Kidney (tissue), 14 donors: ENCODE measurements around the gene SLC12A3. TPM values are rescaled to one million over a fixed set of nuclear protein-coding genes. Genes with fewer than 3 reads are reported as not detected.

Experiments
- DNase-seq, 5 donors: peaks; one replicate each; pipeline ENCODE4 v3.0.0-alpha.2; 2013 to 2020
- FAIRE-seq: peaks from 2 replicates; lab custom pipeline; 2012; peaks lifted over from hg19 to GRCh38; lab: Jason Lieb, UNC
- H3K27ac ChIP-seq, 2 donors: one replicate each; pipeline ENCODE4 v1.7.0; 2013; ENCODE audit warnings: low read depth in 2 of 2, low read length in 2 of 2, inconsistent platforms in 1 of 2
- H3K27me3 ChIP-seq: one replicate; pipeline ENCODE4 v1.7.1; 2013; ENCODE audit warnings: low read length, inconsistent platforms; ENCODE audit not compliant: control insufficient read depth, insufficient read depth
- H3K36me3 ChIP-seq, 3 donors: one replicate each; pipeline versions ENCODE4 v1.7.0 to v1.7.1; 2013; ENCODE audit warnings: low read length in 3 of 3, control low read depth in 1 of 3, inconsistent platforms in 1 of 3; ENCODE audit not compliant: insufficient read depth in 3 of 3, control insufficient read depth in 2 of 3
- H3K4me1 ChIP-seq, 3 donors: one replicate each; pipeline versions ENCODE4 v1.7.0 to v1.7.1; 2013; ENCODE audit warnings: low read length in 3 of 3, inconsistent platforms in 1 of 3, low read depth in 1 of 3; ENCODE audit not compliant: control insufficient read depth in 2 of 3, insufficient read depth in 2 of 3
- H3K4me3 ChIP-seq, 3 donors: one replicate each; pipeline versions ENCODE4 v1.7.0 to v1.8.1; 2013; ENCODE audit warnings: low read length in 3 of 3, control low read depth in 1 of 3, inconsistent platforms in 1 of 3
- H3K9ac ChIP-seq, 3 donors: one replicate each; pipeline versions ENCODE4 v1.7.0 to v1.7.1; 2013; ENCODE audit warnings: low read length in 3 of 3, control low read depth in 1 of 3, inconsistent platforms in 1 of 3
- H3K9me3 ChIP-seq, 3 donors: one replicate each; pipeline versions ENCODE4 v1.7.0 to v1.7.1; 2013; ENCODE audit warnings: low read length in 3 of 3, control low read depth in 1 of 3, inconsistent platforms in 1 of 3; ENCODE audit not compliant: control insufficient read depth in 2 of 3, insufficient read depth in 1 of 3
- intact Hi-C: fragments of 100-400 bp; cut with DNase I; formaldehyde crosslinking; loops from one replicate; pipeline ENCODE4 v1.11.1; 2022
- polyA plus RNA-seq: library from polyadenylated mRNA; stranded (reverse); fragments of 350-450 nt; fragmentation: Illumina TruSeq; extraction: RNeasy Lipid Tissue Mini Kit (QIAGEN cat#74804); gene quantifications from one replicate; pipeline ENCODE4 v1.2.3, GENCODE V29; 2014; ENCODE audit warnings: low read depth, low replicate concordance; ENCODE audit not compliant: insufficient read depth
- total RNA-seq: library from RNA; stranded (reverse); fragmentation: NEBNext Ultra II Directional; extraction: Animal tissue kit (Norgen Biotek cat#: 25700); gene quantifications from one replicate; pipeline ENCODE4 v1.2.1, GENCODE V29; 2021
- TF ChIP-seq, protein P1 (sequence below): IDR thresholded peaks from 3 replicates; pipeline ENCODE4 v1.5.1; 2012; ENCODE audit warnings: mild to moderate bottlenecking, moderate library complexity, borderline replicate concordance; ENCODE audit not compliant: insufficient read depth; ENCODE audit errors: extremely low read depth
- donor health status: control.
- donor health status: control.
- donor health status: control.
- donor health status: control.
- donor health status: control.
- donor health status: DM: yes; HTN: yes; CAD: no.
- donor health status: Normal renal cell carcinoma (clear cell type).

The SLC12A3 gene
- total and polyA plus RNA-seq, 2 donors from 2014 or later = 5.4 to 277 TPM

- peak overlapping the region; percentile 77 to 92 for H3K27ac ChIP-seq
- no peaks in the 10 kb centered on the region for H3K9me3 ChIP-seq
- no peak for DNase-seq
- no peak overlapping the region for H3K4me3 ChIP-seq
- H3K9ac ChIP-seq = no peak overlapping the region
- intact Hi-C loops = no loop called here
- TF ChIP-seq, protein P1, sequence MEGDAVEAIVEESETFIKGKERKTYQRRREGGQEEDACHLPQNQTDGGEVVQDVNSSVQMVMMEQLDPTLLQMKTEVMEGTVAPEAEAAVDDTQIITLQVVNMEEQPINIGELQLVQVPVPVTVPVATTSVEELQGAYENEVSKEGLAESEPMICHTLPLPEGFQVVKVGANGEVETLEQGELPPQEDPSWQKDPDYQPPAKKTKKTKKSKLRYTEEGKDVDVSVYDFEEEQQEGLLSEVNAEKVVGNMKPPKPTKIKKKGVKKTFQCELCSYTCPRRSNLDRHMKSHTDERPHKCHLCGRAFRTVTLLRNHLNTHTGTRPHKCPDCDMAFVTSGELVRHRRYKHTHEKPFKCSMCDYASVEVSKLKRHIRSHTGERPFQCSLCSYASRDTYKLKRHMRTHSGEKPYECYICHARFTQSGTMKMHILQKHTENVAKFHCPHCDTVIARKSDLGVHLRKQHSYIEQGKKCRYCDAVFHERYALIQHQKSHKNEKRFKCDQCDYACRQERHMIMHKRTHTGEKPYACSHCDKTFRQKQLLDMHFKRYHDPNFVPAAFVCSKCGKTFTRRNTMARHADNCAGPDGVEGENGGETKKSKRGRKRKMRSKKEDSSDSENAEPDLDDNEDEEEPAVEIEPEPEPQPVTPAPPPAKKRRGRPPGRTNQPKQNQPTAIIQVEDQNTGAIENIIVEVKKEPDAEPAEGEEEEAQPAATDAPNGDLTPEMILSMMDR = no peak
- H3K36me3 ChIP-seq = peaks cover 0 to 3% (median 2%) of the 10 kb centered on the region in 3 donors
- H3K27me3 ChIP-seq = no peaks in the 10 kb centered on the region
- no peak for FAIRE-seq
- H3K4me1 ChIP-seq = peaks cover 8 to 52% (median 41%) of the 10 kb centered on the region in 3 donors
Observed at GRCh38 chr16:56847173-56847910, 17.7 kb upstream of the SLC12A3 start.

- Histone ChIP-seq H3K4me3 (no peak overlapping the region), H3K4me1 (peaks cover 8 to 51% (median 41%) of the 10 kb centered on the region in 3 donors), H3K27ac (peak overlapping the region; percentile 77 to 92), H3K36me3 (peaks cover 0 to 2% (median 0%) of the 10 kb centered on the region in 3 donors), H3K9me3 (no peaks in the 10 kb centered on the region), H3K27me3 (no peaks in the 10 kb centered on the region), H3K9ac (peak overlapping the region in 2 of 3 donors; percentile 49 to 51)
- TF ChIP-seq, protein P1 = no peak
- intact Hi-C loops = no loop called here
- DNase-seq (peak in 1 of 5 donors; percentile 56), FAIRE-seq (no peak)
Observed at GRCh38 chr16:56848029-56848936, 16.7 kb upstream of the SLC12A3 start.

DNA sequence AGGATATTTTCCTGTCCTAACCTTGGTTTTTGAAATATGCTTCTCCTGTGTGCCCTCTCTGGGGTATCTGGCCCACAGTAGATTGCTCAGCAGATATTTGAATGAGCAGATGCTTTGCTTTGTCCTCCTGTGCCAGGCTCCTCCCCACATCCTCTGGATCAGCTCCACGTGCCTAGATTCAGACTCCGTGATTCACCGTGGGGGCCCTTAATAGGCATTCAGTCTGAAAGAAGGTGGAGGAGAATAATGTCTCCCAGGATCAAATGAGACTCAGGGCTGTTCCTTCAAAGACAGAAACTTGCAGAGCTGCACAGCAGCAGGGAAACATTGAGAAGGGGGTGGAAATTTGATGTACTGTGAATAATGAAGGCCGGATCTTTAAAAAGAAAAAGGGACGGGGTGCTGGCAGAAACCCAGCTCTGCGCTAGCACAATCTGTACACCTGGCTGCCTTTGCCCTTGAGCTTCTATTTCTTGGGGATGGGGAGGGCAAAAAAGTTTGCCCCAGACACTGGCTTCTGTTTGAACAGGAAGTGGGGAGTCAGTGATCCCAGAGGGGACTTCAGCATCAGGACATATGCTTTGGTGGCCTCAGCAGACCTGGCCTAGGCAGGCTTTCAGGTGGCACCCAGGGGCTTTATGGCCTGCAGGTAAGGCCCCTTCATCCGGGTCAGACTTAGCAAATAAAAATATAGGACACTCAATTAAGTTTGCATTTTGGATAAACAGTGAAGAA is 15.9 kb upstream of the SLC12A3 start:
- H3K27ac ChIP-seq = peak overlapping the region; percentile 77 to 92
- H3K4me1 ChIP-seq = peaks cover 8 to 51% (median 41%) of the 10 kb centered on the region in 3 donors
- peak in 1 of 5 donors; percentile 40 for DNase-seq
- no peak for FAIRE-seq
- H3K4me3 ChIP-seq = peak overlapping the region in 1 of 3 donors; percentile 0
- intact Hi-C loops = no loop called here
- no peaks in the 10 kb centered on the region for H3K27me3 ChIP-seq
- H3K9ac ChIP-seq = peak overlapping the region in 1 of 3 donors; percentile 49
- TF ChIP-seq, protein P1 = no peak
- no peaks in the 10 kb centered on the region for H3K9me3 ChIP-seq
- H3K36me3 ChIP-seq = no peaks in the 10 kb centered on the region
